K562 (cell line): ENCODE measurements around the gene AOC3. TPM values are rescaled to one million over a fixed set of nuclear protein-coding genes. Genes with fewer than 3 reads are reported as not detected.

Source experiments
- ATAC-seq: fragments of 200-7000 bp; cut with Tn5 transposase; 3 replicates; pipeline ENCODE4 v1.9.1; 2020; ENCODE audit warnings: moderate library complexity
- Bru-seq: library from RNA; stranded (reverse); fragments of 400-500 nt; gene quantifications from one replicate; lab custom pipeline; 2021; lab: Mats Ljungman, UMichigan
- BruChase-seq, 2 experiments: library from RNA; stranded (reverse); fragments of 400-500 nt; gene quantifications; one replicate each; lab custom pipeline; 2021; lab: Mats Ljungman, UMichigan
- BruUV-seq: library from RNA; stranded (reverse); fragments of 400-500 nt; replicated peaks from 2 replicates; lab custom pipeline; 2021; lab: Mats Ljungman, UMichigan
- CTCF ChIA-PET: fragments of 300-600 bp; formaldehyde crosslinking; extraction: SDS; loops from one replicate; lab custom pipeline; 2021; ENCODE audit warnings: low intra/inter-chr PET ratio; lab: Yijun Ruan, JAX
- POLR2A ChIA-PET: fragments of 300-600, 350-650 bp; sonication (Branson Sonifier 250); formaldehyde crosslinking; extraction: SDS; loops from one replicate; lab custom pipeline; 2021; ENCODE audit warnings: antibody characterized with exemption, inconsistent platforms; lab: Yijun Ruan, JAX
- DNase-seq, 4 experiments: peaks; one replicate each; pipeline versions ENCODE4 v3.0.0 to v3.0.0-alpha.2; 2011 to 2018; ENCODE audit warnings: low spot score in 3 of 4, mixed read lengths in 3 of 4; ENCODE audit errors: extremely low read depth in 1 of 4
- FAIRE-seq: peaks from 2 replicates; lab custom pipeline; 2011; peaks lifted over from hg19 to GRCh38; lab: Jason Lieb, UNC
- H2AFZ ChIP-seq: 2 replicates; pipeline ENCODE4 v1.6.0; 2011; ENCODE audit warnings: low read depth, low read length, control low read depth, inconsistent platforms
- H3K27ac ChIP-seq: fragments of 200-600 bp; 3 replicates; pipeline ENCODE4 v1.8.0; 2011; ENCODE audit warnings: low read depth, mild to moderate bottlenecking, control low read depth, inconsistent platforms, low read length, moderate library complexity, mixed read lengths; ENCODE audit errors: extremely low read depth
- H3K27me3 ChIP-seq, 2 experiments: fragments of 300-600 bp in 1 of 2; 2 replicates in 1 of 2; 3 replicates in 1 of 2; pipeline versions ENCODE4 v1.6.0 to v1.8.0; 2011; ENCODE audit warnings: inconsistent platforms in 2 of 2, low read length in 2 of 2, mild to moderate bottlenecking in 1 of 2, mixed read lengths in 1 of 2, moderate library complexity in 1 of 2; ENCODE audit not compliant: control insufficient read depth in 2 of 2, insufficient read depth in 2 of 2
- H3K36me3 ChIP-seq: fragments of 300-600 bp; 3 replicates; pipeline ENCODE4 v1.8.0; 2011; ENCODE audit warnings: mild to moderate bottlenecking, low read length, inconsistent platforms; ENCODE audit not compliant: control insufficient read depth, insufficient read depth
- H3K4me1 ChIP-seq, 2 experiments: fragments of 200-600 bp in 1 of 2; replicated peaks in 1 of 2; 2 replicates in 1 of 2; 3 replicates in 1 of 2; pipeline versions ENCODE4 v1.5.1 to v1.8.0; 2011; ENCODE audit warnings: inconsistent platforms in 2 of 2, low read length in 2 of 2, mild to moderate bottlenecking in 1 of 2, mixed read lengths in 1 of 2, moderate library complexity in 1 of 2; ENCODE audit not compliant: control insufficient read depth in 2 of 2, insufficient read depth in 2 of 2
- H3K4me2 ChIP-seq: 2 replicates; pipeline ENCODE4 v1.6.1; 2011; ENCODE audit warnings: low read length, control low read depth, inconsistent platforms, mixed read lengths; ENCODE audit not compliant: insufficient read depth
- H3K4me3 ChIP-seq: fragments of 200-600 bp; sonication (generic), shearing (Covaris generic); 2 replicates; pipeline ENCODE4 v1.5.1; 2016; ENCODE audit warnings: control low read depth, inconsistent platforms
- H3K79me2 ChIP-seq: fragments of 200-600 bp; 3 replicates; pipeline ENCODE4 v1.8.0; 2011; ENCODE audit warnings: low read length, inconsistent platforms; ENCODE audit not compliant: control insufficient read depth, insufficient read depth
- H3K9ac ChIP-seq, 2 experiments: 2 replicates each; pipeline versions ENCODE4 v1.6.0 to v1.6.1; 2011; ENCODE audit warnings: low read depth in 2 of 2, low read length in 2 of 2, control low read depth in 1 of 2, inconsistent platforms in 1 of 2, mild to moderate bottlenecking in 1 of 2, mixed read lengths in 1 of 2; ENCODE audit not compliant: insufficient read depth in 1 of 2
- H3K9me1 ChIP-seq: one replicate; pipeline ENCODE4 v1.6.0; 2011; ENCODE audit warnings: inconsistent platforms, mild to moderate bottlenecking, low read length, moderate library complexity; ENCODE audit not compliant: control insufficient read depth, insufficient read depth
- H3K9me3 ChIP-seq: replicated peaks from 2 replicates; pipeline ENCODE4 v1.5.1; 2011; ENCODE audit warnings: low read depth, low read length, inconsistent platforms; ENCODE audit not compliant: control insufficient read depth, insufficient read depth
- H4K20me1 ChIP-seq: replicated peaks from 2 replicates; pipeline ENCODE4 v1.6.1; 2011; ENCODE audit warnings: low read length, inconsistent platforms, mixed read lengths; ENCODE audit not compliant: control insufficient read depth, insufficient read depth
- DLX4 ChIP-seq: fragments of 250-450 bp; sonication (Bioruptor Pico); IDR thresholded peaks from 2 replicates; pipeline ENCODE4 v1.6.1; 2021; ENCODE audit warnings: mild to moderate bottlenecking
- DNMT1 ChIP-seq: fragments of 450-650 bp; IDR thresholded peaks from 2 replicates; pipeline ENCODE4 v1.6.1; 2016; ENCODE audit warnings: antibody characterized with exemption, mild to moderate bottlenecking
- GTF2A2 ChIP-seq: IDR thresholded peaks from 2 replicates; pipeline ENCODE4 v1.6.1; 2016; ENCODE audit warnings: mild to moderate bottlenecking, missing genetic modification characterization, missing compliant biosample characterization
- KAT8 ChIP-seq: fragments of 450-650 bp; IDR thresholded peaks from 2 replicates; pipeline ENCODE4 v1.6.1; 2016; ENCODE audit warnings: low read depth, mild to moderate bottlenecking
- MCM7 ChIP-seq, 2 experiments: fragments of 450-650 bp; IDR thresholded peaks; 2 replicates each; pipeline ENCODE4 v1.6.1; 2016 to 2018
- PHF20 ChIP-seq: fragments of 450-650 bp; IDR thresholded peaks from 2 replicates; pipeline ENCODE4 v1.6.1; 2018; ENCODE audit not compliant: partially characterized antibody
- TRIM28 ChIP-seq: fragments of 450-650 bp; IDR thresholded peaks from 2 replicates; pipeline ENCODE4 v1.6.1; 2017
- ZC3H8 ChIP-seq: fragments of 450-650 bp; IDR thresholded peaks from 2 replicates; pipeline ENCODE4 v1.6.1; 2017
- ZFPM2 ChIP-seq: fragments of 250-450 bp; sonication (Bioruptor Pico); IDR thresholded peaks from 2 replicates; pipeline ENCODE4 v1.5.1; 2022; ENCODE audit warnings: mild to moderate bottlenecking
- ZNF586 ChIP-seq: fragments of 450-650 bp; formaldehyde crosslinking; conservative IDR thresholded peaks from 2 replicates; pipeline ENCODE4 v1.4.0; 2020; ENCODE audit warnings: mild to moderate bottlenecking, moderate library complexity
- WGBS: fragments of 100-300 bp; shearing (Covaris generic); methylation state at CpG from one replicate; pipeline ENCODE4 v1.1.6; 2016; ENCODE audit warnings: low coverage, mixed read lengths; ENCODE audit not compliant: insufficient coverage; ENCODE audit errors: missing lambda C conversion rate; 5-methylcytosine and 5-hydroxymethylcytosine counted together
- in situ Hi-C: fragments of 300-500 bp; cut with MboI; formaldehyde crosslinking; loops from 4 replicates; pipeline ENCODE4 v1.15.0; 2018; ENCODE audit warnings: inconsistent platforms, mixed read lengths
- intact Hi-C: fragments of 100-400 bp; cut with micrococcal nuclease; formaldehyde crosslinking; loops from 2 replicates; pipeline ENCODE4 v1.14.2; 2022
- long read RNA-seq, 3 experiments: library from polyadenylated mRNA in 2 of 3; library from RNA in 1 of 3; unstranded in 2 of 3; stranded (forward) in 1 of 3; transcript quantifications; one replicate each; pipeline ENCODE4 v2.0.0, GENCODE V29; 2019 to 2022
- polyA minus RNA-seq, 3 experiments: library from RNA; depleted of rRNA, polyadenylated mRNA; stranded (reverse); fragments of >200 nt; gene quantifications; 2 replicates each; pipeline ENCODE4 v1.2.3, GENCODE V29; 2011
- polyA plus RNA-seq, 8 experiments: library from polyadenylated mRNA; depleted of rRNA in 4 of 8; stranded (reverse) in 5 of 8; unstranded in 3 of 8; fragments of >200 nt; fragmentation: Nextera tagmentation in 2 of 8; fragmentation: Illumina TruSeq in 1 of 8; extraction: Ambion mirVana in 2 of 8; extraction: Trizol in 1 of 8; gene quantifications; 2 replicates each; pipeline versions ENCODE4 v1.2.1 to v1.2.3, GENCODE V29; 2011 to 2014; ENCODE audit warnings: inconsistent platforms in 1 of 8, missing spikeins in 1 of 8
- total RNA-seq, 7 experiments: library from RNA; depleted of rRNA in 6 of 7; stranded (reverse); fragments of >200 nt in 6 of 7; fragmentation: Illumina TruSeq in 2 of 7; extraction: Trizol in 2 of 7; gene quantifications; 2 replicates each; pipeline versions ENCODE4 v1.2.1 to v1.2.3, GENCODE V29; 2011 to 2021; ENCODE audit warnings: low replicate concordance in 1 of 7

Gene AOC3, protein sequence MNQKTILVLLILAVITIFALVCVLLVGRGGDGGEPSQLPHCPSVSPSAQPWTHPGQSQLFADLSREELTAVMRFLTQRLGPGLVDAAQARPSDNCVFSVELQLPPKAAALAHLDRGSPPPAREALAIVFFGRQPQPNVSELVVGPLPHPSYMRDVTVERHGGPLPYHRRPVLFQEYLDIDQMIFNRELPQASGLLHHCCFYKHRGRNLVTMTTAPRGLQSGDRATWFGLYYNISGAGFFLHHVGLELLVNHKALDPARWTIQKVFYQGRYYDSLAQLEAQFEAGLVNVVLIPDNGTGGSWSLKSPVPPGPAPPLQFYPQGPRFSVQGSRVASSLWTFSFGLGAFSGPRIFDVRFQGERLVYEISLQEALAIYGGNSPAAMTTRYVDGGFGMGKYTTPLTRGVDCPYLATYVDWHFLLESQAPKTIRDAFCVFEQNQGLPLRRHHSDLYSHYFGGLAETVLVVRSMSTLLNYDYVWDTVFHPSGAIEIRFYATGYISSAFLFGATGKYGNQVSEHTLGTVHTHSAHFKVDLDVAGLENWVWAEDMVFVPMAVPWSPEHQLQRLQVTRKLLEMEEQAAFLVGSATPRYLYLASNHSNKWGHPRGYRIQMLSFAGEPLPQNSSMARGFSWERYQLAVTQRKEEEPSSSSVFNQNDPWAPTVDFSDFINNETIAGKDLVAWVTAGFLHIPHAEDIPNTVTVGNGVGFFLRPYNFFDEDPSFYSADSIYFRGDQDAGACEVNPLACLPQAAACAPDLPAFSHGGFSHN
- total RNA-seq (2011; cell fraction: chromatin; rRNA removed; ENCODE audit: low replicate concordance), result 2.1 and 2.8 TPM in 2 replicates
- 1.2 and 1.6 TPM in 2 replicates for total RNA-seq (2011; cell fraction: nucleolus; rRNA removed)
- 1.5 and 1.6 TPM in 2 replicates for total RNA-seq (2011; cell fraction: nucleoplasm; rRNA removed)
- total RNA-seq (2014; rRNA removed) (0.09 and 0.16 TPM in 2 replicates), total RNA-seq (2014; rRNA removed; fragmentation: Illumina TruSeq; extraction: Trizol) (0.06 TPM in 1 of 2 replicates, not detected in the other), total RNA-seq (2015; rRNA removed; fragmentation: Illumina TruSeq; extraction: Trizol) (0.14 and 0.23 TPM in 2 replicates), total RNA-seq (2021) (0.42 and 0.47 TPM in 2 replicates), polyA plus RNA-seq (2011; rRNA removed) (0.22 and 0.55 TPM in 2 replicates), polyA plus RNA-seq (2014; fragmentation: Illumina TruSeq; extraction: Trizol) (0.25 and 0.27 TPM in 2 replicates), polyA plus RNA-seq (2014; fragmentation: Nextera tagmentation; extraction: Ambion mirVana) (not detected), polyA plus RNA-seq (2014; rRNA removed) (0.23 and 0.32 TPM in 2 replicates), polyA minus RNA-seq (2011; rRNA and poly(A)+ RNA removed) (0.07 and 0.30 TPM in 2 replicates), Bru-seq, nascent RNA (percentile 32 among the genes with signal in this experiment), BruChase-seq, experiment 1, labeled RNA remaining after a 2-hour chase (percentile 53 among the genes with signal in this experiment), BruChase-seq, experiment 2, labeled RNA remaining after a 6-hour chase (percentile 61 among the genes with signal in this experiment)
- polyA plus RNA-seq (2011; cell fraction: cytosol; rRNA removed), result 0.13 and 0.31 TPM in 2 replicates
- polyA plus RNA-seq (2011; cell fraction: nucleus; rRNA removed), result 2.5 and 2.9 TPM in 2 replicates
- polyA plus RNA-seq (2012), result 0.17 and 0.69 TPM in 2 replicates
- not detected in 2 replicates for polyA minus RNA-seq (2011; cell fraction: cytosol; rRNA and poly(A)+ RNA removed)
- polyA minus RNA-seq (2011; cell fraction: nucleus; rRNA and poly(A)+ RNA removed), result 0.44 and 0.54 TPM in 2 replicates
- long read RNA-seq, experiment 1, result 0 reads
- long read RNA-seq, experiment 2, partial matches to known transcripts, result 0 of 1 reads
- long read RNA-seq, experiment 2, other reads (novel, unspliced or antisense), result 1 of 1 reads
- long read RNA-seq, experiment 3, result 0 reads

GRCh38 chr17:42850954-42851353 is at the start of gene AOC3:
TSS of gene AOC3 (plus strand) at chr17:42851199. CDS start at chr17:42851344, 145 bp downstream.
- POLR2A ChIA-PET, result interaction anchor here (0.6 to 1.6 kb wide), 4 partner anchors 9 to 791 kb away, joined by 3 to 4 read pairs (median 3); no protein-coding TSS in a partner anchor
- FAIRE-seq (no peak), ATAC-seq (no peak), DNase-seq (no peak)
- Histone ChIP-seq H3K27me3 (no peaks in the 10 kb centered on the region), H3K27ac (no peak within 1 kb of the TSS), H3K4me3 (no peak within 1 kb of the TSS), H3K9me3 (no peaks in the 10 kb centered on the region), H3K79me2 (no peaks in the 10 kb centered on the region), H3K9ac (no peak within 1 kb of the TSS; a peak in 1 of 4 replicates), H3K4me1 (peaks cover 3 to 7% of the 10 kb centered on the region in 2 experiments; a peak in 3 of 5 replicates), H3K36me3 (no peaks in the 10 kb centered on the region), H2AFZ (no peak within 1 kb of the TSS), H4K20me1 (0 out of 2 replicates have a peak, but pooled peaks cover 2% of the 10 kb centered on the region), H3K4me2 (no peak within 1 kb of the TSS), H3K9me1 (no peaks in the 10 kb centered on the region)
- BruUV-seq, result no TSS peak
- in situ Hi-C loops (no loop called here), intact Hi-C loops (no loop called here)
- CTCF ChIA-PET, result no interaction called here
- 6% methylated on average over 6 of the region's 9 CpGs for WGBS
- no peak for TF ChIP-seq GTF2A2
- no peak for TF ChIP-seq KAT8
- TF ChIP-seq MCM7 (IDR thresholded peaks at IDR 0.05), result no peak
- TF ChIP-seq DNMT1, result no peak
- no peak for TF ChIP-seq ZC3H8
- no peak for TF ChIP-seq ZNF586 (CRISPR knock-in tag)
- TF ChIP-seq PHF20, result no peak
- TF ChIP-seq ZFPM2 (CRISPR knock-in tag), result no peak
- no peak for TF ChIP-seq DLX4
- TF ChIP-seq TRIM28, result no peak
